Hematopoietic multipotent progenitor cell (in vitro differentiated cells): Measurements from ENCODE around the gene TSPAN32. TPM values are rescaled to one million over a fixed set of nuclear protein-coding genes. Genes with fewer than 3 reads are reported as not detected.
A peak's percentile ranks its signal among the peaks of the same experiment; 100 is the strongest.

Source experiments
- DNase-seq, 3 donors: peaks; one replicate each; pipeline ENCODE4 v3.0.0-alpha.2; 2011 to 2015; ENCODE audit warnings: low read depth in 2 of 3, low spot score in 2 of 3
- total RNA-seq: library from RNA; depleted of rRNA; stranded (reverse); fragments of >200 nt; gene quantifications from one replicate; pipeline ENCODE4 v1.2.3, GENCODE V29; 2012

TSPAN32 gene, protein sequence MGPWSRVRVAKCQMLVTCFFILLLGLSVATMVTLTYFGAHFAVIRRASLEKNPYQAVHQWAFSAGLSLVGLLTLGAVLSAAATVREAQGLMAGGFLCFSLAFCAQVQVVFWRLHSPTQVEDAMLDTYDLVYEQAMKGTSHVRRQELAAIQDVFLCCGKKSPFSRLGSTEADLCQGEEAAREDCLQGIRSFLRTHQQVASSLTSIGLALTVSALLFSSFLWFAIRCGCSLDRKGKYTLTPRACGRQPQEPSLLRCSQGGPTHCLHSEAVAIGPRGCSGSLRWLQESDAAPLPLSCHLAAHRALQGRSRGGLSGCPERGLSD
- total RNA-seq = 92.6 TPM

GRCh38 chr11:2301631-2302305 is at the start of gene TSPAN32, which contains the start of gene C11orf21:
TSS of gene TSPAN32 (plus strand) at chr11:2302013. CDS start at chr11:2302150, 137 bp downstream.
TSS of gene C11orf21 (minus strand) at chr11:2301918. CDS start at chr11:2301808, 110 bp downstream.
- peak in 2 of 3 donors; percentile 89 to 97 for DNase-seq

- no peak for DNase-seq
Observed at GRCh38 chr11:2252018-2252417, 49.8 kb upstream of the TSPAN32 start.

GRCh38 chr11:2256293-2256913 is 45.4 kb upstream of the TSPAN32 start:
- DNase-seq = no peak

DNA sequence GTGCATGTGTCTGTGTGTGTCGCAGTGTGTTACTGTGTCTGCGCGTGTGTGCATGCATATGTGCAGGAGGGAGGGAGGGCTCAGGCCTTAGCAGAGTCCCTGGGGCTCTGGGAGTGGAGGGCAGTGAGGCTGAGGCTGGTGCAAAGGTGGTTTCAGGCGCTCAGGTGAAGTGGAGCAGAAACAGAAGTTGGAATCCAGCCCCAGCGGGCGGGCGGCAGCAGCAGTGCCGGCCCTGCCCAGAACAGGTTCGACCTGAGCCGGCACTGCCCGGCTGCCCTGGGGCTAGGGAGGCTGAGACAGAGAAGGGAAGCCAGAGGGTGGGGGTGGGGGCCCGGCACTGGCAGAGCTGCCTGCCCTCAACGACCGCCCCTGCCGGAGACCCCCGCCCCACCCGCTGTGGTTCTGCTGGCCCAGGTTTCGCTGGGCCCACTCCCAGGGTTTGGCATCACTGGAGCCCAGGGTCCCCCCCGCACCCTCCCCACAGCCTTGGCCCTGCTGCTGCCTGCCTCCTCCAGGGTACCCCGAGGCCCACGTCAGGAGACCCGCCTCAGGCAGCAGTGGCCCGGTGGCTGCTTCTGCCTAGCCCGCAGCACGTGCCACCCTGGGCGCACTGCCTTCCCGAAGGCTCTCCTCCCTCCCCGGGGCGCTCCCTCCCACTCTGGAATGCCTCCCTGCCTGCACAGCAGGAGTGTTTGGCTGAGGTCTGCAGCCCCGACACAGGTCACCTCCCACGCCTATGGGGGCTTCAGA is 44.7 kb upstream of the TSPAN32 start:
- no peak for DNase-seq

- no peak for DNase-seq
Observed at GRCh38 chr11:2258501-2259465, 43.0 kb upstream of the TSPAN32 start.

DNA sequence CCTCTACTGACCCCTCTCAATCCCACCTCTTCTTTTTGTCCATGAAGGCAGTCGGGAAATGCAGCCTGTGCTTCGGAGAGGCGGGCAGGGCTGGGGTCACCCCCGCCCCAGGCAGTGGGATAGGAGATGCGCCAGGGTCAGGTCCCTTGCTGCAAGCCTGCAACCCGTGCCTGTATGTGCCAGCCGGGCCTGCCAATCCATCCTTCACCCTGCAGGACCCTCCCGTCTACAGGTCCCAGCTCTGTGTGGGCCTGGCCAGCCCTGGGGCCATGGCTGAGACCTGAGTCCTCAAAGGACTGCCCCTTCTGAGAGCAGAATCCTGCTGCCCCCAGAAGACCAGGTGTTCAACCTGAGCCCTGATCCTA is 42.4 kb upstream of the TSPAN32 start:
- no peak for DNase-seq

DNA sequence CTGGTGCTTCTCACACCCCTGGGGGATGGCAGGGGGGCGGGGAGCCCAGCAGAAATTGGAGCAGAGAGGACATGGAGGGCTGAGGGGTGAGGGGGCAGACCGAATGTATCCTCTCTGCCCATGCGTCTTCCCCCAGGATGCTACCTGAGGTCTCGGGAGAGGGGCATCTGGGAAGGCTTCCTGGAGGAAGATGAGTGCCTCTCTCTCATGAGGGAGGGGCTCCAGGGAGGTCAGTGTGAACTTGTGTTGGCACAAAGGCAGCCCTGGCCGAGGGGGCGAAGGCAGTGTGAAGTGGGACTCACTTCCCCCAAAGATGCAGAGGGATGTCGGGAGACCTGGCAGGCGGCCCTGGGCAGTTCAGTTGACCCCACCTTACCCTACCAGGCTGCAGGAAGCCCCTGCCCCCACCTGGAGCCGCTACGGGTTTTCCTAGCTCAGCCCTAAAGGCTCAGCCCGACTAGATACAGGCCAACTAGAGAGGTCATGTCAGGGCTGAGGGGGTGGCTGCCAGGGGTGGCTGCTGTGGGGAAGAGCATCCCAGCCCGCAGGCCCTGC is 41.8 kb upstream of the TSPAN32 start:
- DNase-seq = no peak

GRCh38 chr11:2260491-2261364 is 41.1 kb upstream of the TSPAN32 start:
- no peak for DNase-seq

GRCh38 chr11:2261436-2262230 is 40.2 kb upstream of the TSPAN32 start:
- DNase-seq = no peak

DNA sequence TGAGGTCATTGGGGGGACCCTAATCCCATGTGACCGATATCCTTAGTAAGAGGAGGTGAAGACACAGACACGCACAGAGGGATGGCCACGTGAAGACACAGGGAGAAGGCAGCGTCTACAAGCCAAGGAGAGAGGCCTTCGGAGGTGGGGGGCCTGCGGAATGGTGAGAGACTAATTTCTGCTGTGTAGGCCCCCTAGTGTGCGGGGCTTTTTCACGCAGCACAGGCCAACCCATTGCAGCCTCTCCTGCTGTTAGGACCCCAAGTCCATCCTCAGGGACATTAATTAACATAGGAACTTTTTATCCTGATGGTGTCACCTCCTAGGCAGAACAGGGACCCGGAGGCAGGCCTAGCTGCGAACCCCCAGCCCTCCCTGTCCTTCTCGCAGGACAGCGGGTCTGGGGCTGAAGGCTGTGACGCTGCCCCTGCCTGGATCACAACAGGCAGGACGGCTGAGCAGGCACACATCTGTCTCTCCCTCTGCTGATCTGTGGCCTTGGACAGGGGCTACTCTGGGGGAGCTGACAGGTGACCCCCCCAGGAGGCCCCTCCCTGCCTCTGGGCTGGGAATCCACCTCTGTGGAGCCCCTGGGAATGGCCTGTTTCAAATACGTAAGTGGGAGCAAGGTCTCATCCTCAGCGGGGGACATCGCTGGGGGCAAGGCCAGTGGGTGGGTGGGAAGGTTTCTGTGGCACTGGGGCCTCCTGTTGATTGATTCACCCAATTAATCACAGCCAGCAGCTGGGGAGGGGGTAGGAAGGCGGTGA is 39.3 kb upstream of the TSPAN32 start:
- no peak for DNase-seq

- no peak for DNase-seq
Observed at GRCh38 chr11:2263071-2263565, 38.7 kb upstream of the TSPAN32 start.

DNA sequence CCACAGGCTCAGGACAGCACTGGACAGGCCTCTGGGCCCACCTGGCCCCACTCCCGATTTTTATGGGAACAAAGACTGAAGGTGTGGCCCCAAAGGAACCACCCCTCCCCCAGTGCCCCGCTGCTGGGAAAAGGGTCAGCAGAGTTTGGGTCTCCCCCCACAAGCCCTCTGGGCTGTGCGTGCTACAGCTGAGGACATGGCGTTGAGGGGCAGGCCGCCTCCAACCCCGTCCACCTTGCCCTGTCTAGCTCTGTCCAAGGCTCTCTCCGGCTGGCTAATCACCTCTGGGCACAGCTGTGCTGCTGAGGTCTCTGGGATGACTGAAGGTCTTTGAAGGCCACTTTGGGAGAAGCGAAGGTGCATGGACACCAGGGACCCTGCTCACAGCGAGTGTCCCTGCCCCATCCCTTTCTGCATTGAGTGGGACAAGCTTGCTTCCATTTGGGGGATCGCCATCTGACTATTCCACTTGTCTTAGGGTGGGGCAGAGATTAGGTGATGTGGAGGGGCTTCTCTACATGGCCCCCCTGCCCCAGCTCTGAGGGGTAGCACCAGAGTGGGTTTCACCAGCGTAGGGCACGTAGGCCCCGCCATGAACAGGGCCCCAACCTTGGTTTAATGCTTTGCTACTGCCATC is 38.0 kb upstream of the TSPAN32 start:
- no peak for DNase-seq

GRCh38 chr11:2264366-2265053 is 37.3 kb upstream of the TSPAN32 start:
- DNase-seq = no peak

DNA sequence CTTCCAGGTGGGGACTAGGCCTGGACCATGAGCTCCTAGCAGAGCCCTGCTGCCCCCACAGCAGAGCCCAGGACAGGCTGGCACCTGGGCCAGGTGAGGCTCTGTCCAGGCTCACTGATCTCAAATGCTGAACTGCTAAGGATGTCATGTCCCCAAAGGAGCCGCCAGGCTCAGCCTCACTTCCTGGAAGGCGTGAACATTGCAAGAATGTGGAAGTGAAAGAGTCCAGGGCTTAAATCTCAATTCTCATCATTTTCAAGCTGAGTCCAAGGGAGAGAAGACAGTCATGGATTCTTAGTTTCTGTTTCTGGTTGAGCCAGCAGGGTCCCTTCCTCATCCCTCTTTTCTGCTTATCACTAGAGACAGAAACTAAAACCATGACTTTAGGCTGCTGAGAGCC is 36.4 kb upstream of the TSPAN32 start:
- DNase-seq = peak in 2 of 3 donors; percentile 43 to 74

DNA sequence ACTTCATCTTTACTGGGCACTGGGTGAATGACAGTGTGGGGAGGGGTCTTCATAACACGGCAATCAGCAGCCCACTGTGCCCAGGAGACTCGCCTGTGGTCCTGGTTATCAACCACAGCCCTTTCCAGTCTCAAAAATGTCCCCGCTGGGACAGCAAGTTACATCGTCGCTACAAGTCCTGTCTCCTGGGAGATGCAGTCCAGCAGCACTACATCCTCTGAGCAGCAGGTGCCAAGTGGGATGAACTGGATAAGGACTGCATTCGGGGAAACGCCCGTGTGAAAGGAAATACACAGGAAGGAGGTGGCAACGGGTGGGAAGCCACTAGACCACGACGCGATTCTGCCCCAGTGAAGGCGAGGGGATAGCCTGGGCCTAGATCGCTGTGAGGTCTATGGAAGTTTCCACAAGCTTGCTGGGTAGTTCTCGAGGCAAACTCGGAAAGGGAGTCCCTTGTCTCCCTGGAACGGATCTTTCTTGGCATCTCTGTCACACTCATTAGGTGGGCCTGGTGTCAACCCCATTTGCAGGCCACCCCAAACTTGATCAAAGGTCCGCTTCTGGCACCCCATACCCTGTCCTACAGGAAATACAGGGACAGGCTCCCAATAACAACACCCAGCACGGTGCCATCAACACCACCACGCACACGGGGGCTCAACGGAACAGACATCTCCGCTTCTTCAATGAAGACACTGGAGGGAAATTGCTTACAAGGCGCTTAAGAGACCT is 35.8 kb upstream of the TSPAN32 start:
- DNase-seq = peak in 1 of 3 donors; percentile 7
